ENCODE results near the gene SSR1.

GRCh38 chr6:7295916-7296315 is 17.1 kb downstream of the SSR1 start:
- TF ChIP-seq CTCF (IDR thresholded peaks at IDR 0.05; ENCODE audit: low read length), result no peak
- TF ChIP-seq EZH2phosphoT487 (IDR thresholded peaks at IDR 0.05; ENCODE audit: low read length), result no peak

Measured in MM.1S (cell line).